Ammon's horn (tissue), 1 donor: ENCODE results near the gene C21orf58.

ENCODE experiments used
- DNase-seq: peaks from one replicate; pipeline ENCODE4 v3.0.0-alpha.2; 2016; ENCODE audit warnings: low spot score

Gene C21orf58

DNA sequence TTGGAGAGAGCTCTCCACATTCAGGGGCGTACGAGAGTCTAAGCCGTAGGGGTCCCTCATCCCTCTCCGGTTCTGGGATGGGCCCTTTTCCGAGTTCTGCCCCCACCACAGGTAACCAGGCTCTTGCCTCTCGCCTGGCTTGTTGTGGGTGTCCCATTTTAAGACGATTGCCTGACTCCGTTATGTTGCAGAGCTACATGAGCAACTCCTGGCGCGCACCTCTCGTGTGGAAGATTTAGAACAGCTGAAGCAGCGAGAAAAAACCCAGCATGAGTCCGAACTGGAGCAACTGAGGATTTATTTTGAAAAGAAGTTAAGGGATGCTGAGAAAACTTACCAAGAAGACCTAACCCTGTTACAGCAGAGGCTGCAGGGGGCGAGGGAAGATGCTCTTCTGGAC is 29.2 kb upstream of the C21orf58 start:
- no peak for DNase-seq

DNA sequence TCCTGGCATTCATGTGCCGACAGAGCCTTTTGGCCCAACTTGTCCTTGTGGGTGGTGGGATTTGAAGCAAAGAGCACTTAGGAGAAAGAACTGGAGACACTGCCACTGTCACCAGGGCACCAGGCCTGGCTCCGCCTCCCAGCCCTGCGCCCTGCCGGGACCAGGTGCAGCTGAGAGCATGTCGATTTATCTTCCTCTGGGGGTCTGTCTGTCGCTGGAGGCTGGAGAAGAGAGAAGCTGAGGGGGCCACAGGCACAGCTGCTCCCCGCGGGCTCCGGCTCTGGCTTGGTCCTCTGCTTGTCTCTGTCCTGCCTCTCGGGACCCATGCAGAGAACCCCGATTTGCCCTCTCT is 28.5 kb upstream of the C21orf58 start:
- no peak for DNase-seq

DNA sequence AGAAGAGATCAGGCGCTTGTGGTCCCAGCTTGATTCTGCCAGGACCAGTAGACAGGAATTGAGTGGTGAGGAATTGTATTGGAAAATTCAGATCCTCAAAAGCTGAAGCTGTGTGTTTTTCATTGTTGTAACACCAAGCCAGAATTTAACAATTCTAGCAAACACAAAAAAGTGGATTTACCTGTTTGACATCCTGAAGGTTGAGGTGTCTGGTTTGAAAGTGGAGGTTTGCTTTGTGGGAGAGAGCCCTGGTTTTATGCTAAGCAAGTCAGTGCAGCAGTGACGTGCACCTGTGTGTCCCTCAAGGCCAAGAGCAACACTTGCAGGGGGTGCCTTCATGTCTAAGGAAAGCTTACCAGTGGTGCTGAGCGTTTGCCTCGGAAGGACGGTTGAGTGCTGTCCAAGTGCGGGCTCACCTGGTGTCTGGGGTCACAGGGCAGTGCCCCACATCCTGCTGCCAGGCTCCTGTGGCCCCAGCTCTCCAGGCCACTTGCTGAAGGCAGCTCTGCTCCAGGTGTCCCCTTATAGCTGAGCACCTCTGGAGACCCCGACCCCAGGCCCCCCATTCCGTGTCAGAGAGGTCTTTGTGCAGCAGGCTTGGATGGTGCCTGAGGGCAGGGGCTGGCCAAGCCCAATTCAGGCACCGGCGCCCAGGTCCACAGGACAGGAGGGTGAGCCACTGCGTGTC is 27.9 kb upstream of the C21orf58 start:
- DNase-seq, result no peak

DNA sequence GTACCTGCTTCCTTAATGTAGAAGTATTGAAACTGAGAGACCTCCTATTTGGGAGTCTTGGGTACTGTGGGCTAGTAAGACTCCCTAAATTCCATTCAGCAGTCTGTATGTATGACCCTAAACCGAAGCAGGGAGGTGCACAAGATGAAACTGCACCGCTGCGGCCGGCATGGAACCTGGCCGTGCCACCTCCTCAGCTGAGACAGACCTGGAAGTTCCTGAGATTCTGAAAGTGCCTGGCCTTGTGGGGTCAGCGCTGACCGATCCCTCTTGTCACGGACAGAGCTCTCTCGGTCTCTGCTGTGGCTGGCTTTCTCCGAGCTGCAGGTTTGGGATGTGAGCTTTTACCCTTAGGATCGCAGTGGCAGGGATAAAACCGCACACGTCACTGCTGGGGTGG is 27.3 kb upstream of the C21orf58 start:
- no peak for DNase-seq

DNA sequence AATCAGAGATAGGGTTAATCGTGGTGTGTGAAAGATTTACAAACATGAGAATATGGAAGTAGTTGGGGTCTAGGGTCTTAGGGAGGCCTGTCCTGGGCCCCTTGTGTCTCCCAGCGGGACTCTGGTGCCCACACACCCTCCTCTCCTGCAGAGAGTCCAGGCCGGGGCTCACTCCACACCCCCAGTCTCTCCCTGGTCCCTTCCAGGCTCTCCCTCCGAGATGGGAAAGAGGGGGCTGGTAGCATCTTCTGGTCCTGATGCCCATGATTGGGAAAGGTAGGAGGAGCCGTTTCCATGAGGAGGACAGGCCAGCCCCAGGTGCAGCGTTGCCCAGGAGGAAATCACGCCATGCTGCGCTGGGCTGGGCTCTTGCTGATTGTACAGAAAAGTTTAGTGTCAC is 26.9 kb upstream of the C21orf58 start:
- no peak for DNase-seq

DNA sequence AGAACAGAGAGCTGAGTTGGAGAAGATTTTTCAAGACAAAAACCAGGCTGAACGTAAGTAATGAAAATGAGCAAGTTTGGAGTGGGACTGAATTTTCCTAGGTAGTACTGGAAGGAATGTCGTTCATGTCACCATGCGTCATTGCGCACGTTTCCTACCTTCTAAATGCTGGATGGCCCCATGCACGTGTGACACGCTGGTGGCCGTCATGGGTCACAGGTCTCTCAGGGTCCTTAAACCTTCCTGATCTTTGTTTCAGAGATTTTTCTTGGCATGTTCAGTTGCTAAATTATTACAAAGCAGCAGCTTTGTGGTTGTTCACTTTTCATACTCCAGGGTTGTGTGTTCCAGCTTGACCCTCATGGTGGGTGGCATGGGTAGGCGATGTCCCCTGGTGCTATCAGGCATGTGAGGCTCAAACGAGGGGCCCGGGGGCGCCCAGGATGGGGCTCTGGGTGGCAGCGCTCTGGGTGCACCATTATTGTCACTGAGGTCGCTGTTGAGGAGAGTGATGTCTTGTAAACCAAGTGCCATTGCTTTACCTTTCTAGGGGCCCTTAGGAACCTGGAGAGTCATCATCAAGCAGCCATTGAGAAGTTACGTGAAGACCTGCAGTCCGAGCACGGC is 25.6 kb upstream of the C21orf58 start:
- no peak for DNase-seq

DNA sequence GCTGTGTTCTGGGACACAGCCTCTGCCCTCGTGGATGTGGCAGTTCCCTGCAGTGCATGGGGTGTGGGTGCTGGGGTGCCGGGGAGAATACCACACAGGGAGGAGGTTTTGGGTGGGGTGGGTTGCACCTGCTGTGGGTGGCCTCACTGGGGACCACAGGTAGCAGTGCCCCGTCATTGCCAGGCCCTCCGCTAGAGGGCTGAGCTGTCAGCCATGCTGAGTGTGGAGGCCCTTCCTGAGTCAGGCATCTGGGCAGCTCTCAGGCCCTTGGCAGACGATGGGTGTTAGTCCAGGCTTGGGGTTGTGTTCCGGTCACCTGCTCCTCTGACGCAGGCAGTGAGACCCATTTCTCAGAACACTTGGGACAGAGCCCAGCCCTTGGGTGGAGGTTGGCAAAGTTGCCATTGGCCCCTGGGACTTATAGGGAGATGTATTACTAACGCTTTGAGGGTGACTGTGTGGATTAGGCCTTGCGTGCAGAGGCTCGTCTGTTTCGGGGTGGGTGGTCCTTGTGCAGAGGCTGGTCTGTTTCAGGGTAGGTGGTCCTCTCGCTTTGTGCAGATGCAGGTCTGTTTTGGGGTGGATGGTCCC is 24.2 kb upstream of the C21orf58 start:
- no peak for DNase-seq

DNA sequence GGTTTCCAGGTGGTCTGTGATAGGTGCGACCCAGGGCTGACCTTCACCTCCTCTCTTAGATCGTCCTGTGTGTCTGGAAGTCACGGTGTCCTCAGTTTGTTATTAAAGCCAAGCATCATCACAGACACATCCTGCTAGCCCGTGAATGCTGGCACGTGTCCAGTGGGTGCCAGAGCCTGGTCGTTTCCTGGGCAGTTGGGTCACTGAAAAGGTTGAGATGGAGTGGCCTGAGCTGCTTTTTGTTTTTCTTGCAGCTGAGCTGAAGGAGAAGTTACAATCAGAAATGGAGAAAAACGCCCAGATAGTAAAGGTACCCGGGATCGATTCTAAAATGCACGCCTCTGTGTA is 23.5 kb upstream of the C21orf58 start:
- DNase-seq, result no peak

DNA sequence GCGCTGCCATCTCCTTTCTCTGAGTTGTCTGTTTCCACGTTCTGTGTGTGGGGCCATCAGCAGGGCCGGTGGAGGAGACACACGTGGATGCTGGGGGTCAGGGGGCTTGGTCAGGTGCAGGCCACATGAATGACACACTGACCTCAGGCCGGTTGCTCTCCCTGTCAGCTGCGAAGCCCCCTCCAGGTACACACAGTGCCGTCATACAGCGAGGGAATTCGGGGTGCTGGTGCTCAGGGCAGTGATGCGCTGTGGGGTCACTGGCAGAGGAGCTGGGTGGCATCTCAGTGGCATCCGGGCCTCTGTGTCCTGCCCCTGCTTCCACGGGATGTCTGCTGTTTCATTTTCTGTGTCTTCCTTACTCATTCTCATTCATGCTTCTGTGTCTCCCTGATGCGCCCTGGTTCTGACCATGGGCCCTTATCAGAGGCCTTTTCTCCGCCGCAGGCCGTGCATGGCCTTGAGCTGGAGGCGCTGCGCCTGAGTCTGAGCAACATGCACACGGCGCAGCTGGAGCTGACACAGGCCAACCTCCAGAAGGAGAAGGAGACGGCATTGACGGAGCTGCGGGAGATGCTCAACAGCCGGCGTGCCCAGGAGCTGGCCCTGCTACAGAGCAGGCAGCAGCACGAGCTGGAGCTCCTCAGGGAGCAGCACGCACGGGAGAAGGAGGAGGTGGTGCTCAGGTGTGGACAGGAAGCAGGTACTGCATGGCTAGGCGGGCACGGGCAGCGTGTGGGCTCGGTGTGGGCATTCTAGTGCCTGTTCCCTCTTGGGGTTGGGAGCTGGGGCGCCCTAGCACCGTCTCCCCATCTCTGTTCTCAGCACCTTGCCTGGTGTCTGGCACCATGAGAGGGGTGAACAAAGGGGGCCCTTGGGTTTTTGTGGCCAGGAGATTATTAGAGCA is 22.9 kb upstream of the C21orf58 start:
- DNase-seq, result no peak

DNA sequence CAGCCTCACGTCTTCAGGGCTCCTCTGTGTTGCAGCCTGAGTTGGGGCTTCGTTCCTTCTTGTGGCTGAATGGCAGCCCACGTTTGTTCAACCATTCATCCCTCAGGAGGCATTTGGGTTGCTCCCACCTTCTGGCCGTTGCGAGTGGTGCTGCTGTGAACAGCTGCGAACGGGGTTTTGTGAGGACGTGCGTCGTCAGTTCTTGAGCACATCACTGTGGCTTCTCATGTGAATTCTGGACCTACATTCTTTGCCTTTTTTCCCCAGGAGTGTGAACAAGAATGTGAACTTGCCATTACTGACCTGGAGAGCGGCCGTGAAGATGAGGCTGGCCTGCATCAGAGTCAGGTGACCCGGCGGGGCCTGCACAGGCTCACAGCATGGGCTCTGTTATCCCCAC is 22.2 kb upstream of the C21orf58 start:
- no peak for DNase-seq

DNA sequence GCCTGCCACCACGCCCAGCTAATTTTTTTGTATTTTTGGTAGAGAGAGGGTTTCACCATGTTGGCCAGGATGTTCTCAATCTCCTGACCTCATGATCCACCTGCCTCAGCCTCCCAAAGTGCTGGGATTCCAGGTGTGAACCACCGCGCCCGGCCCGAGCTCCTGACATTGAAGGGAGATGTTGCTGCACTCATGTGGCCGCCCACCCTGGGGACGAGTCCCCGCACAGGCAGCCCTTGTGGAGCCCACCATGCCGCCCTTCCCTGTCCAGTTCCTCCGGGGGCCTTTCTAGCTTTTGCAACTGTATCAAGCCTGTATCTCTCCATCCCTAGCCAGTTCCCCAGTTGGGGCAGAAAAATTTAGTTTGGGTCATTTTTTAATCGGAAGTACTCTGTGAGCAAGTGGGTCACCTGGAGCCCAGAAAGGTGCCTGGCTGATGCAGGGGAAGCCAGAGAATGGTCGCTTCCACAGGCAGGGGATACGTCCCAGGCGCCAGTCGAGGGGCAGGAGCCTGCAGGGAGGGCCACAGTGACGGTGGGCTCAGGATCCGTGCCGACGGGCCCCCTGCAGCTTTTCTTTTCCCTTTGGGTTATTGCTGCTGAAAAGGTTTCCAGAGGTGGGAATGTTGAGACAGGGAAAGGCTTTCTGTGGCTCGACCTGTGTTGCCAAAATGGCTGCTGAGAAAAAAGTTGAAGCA is 20.7 kb upstream of the C21orf58 start:
- DNase-seq, result no peak

DNA sequence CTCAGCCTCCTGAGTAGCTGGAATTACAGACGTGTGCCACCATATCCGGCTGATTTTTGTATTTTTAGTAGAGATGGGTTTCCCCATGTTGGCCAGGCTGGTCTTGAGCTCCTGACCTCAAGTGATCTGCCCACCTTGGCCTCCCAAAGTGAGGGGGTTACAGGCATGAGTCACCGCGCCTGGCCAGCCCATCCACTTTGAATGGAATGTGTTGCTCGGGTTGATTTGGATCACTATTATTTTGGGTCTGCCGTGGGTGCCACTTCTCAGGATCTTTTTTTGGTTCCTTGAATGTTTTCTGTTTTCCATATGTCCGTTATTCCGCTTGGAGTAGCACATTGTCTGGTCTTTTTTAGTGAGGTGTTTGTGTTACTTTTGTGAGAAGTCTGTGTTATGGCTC is 17.3 kb upstream of the C21orf58 start:
- no peak for DNase-seq

DNA sequence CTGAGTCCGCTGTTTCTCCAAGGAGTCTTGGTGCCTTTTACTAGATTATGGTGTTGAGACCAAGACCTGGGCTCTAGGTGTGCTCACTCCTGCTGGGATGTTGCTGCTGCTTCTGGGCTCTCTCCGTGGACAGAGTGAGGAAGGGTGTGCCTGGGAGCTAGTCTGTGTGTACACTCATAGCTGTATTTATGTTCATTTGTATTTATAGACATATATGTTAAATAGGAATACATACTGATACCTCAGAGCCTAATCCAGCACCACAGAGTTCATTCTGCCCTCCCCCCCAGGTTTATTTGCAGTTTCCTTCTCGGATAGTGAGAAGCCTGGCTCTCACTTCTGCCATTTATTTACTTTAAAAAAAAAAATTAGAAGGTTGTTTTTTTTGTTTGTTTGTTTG is 12.9 kb upstream of the C21orf58 start:
- DNase-seq, result no peak

DNA sequence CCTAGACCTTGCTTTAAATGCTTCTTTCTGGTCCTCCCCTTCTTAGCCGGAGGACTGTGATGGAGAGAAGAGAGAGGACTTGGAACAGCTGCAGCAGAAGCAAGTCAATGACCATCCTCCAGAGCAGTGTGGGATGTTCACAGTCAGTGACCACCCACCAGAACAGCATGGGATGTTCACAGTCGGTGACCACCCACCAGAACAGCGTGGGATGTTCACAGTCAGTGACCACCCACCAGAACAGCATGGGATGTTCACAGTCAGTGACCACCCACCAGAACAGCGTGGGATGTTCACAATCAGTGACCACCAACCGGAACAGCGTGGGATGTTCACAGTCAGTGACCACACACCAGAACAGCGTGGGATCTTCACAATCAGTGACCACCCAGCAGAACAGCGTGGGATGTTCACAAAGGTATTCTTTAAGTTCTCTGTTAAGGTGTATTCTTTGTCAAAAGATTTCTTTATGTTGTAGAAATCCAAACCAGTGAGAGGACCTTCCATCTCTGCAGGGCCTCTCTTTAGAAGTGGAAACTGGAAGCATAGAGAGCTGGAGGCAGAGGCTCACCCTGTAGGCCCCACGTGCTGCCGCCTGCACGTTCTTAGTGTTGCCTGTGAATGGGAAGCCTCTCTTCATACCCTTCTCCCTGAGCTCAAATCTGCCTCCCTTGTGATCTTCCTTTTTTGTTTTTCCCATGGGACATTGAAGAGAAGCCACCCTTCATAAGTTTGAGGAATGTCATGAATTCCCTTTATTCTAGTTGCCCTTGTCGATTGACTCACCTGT is 10.9 kb upstream of the C21orf58 start:
- DNase-seq, result no peak

DNA sequence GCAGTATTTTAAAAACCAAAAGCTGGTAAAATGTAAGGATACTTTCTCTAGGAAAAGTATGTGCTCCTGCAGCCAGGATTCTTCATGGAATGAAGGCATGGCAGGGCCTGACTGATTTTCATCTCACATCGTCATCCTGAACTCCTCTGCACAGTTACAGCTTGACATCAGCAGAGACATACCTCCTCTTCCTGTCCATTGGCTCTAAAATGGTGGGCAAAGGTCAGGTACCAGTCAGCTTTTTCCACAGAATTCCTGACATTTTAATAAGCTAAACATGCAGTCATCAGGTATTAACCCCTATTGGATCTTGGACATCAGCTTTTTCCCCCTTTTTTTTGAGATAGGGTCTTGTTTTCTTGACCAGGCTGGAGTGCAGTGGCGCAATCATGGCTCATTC is 6.1 kb upstream of the C21orf58 start:
- no peak for DNase-seq

DNA sequence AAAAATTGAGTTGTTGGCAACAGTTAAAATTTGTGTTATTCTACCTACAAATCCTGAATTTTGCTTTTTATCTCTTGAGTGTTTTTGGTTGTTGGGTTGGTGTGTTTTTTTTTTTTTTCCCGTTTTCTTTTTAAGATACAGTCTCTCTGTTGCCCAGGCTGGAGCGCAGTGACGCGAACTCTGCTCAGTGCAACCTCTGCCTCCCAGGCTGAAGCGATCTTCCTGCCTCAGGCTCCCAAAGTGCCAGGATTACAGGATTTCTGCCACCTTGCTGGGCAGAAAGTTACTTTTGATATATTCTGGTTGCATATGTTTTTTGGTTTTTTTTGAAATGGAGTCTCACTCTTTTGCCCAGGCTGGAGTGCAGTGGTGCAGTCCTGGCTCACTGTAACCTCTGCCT is 4.5 kb upstream of the C21orf58 start:
- DNase-seq, result no peak

DNA sequence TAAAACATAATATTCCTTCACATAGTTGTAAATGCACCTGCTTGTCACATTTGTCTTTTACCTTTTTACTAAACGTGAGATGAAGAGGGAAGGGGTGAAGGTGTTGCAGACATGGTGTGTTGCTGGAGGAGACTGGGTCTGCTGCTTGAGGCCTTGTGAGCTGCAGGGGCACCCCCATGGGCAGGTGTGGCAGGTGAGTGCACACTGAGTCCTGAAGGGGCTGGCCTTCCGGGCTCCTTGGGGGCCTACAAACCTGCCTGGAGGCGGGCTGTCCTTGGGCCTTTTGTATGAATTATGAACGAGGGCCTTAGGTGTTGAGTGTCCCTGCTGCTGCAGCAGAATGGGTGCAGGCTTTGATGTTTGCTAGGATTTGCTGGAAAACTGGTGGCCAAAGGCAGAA is 4.0 kb upstream of the C21orf58 start:
- no peak for DNase-seq

DNA sequence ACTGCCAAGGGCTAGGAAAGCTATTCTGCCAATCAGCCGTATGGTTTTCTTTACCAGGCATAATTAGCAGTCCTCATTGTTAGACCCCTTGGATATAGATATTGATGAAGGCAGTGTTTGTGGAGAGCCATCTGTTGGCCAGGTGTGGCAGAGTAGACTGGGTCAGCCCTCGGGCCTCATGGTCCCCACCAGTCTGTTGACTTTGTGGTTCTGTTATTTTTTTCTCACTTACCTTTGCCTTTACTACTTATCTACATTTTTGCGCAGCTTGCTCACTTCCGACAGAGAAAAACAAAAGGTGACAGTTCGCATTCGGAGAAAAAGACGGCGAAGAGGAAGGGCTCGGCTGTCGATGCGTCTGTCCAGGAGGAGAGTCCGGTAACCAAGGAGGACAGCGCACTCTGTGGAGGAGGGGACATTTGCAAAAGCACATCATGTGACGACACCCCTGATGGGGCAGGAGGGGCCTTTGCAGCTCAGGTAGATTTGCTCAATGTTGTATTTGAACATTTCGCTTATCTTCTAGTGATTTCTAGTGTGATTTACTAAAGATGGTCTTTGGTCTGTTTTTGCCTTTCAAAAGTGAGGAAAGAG is 2.5 kb upstream of the C21orf58 start:
- no peak for DNase-seq

DNA sequence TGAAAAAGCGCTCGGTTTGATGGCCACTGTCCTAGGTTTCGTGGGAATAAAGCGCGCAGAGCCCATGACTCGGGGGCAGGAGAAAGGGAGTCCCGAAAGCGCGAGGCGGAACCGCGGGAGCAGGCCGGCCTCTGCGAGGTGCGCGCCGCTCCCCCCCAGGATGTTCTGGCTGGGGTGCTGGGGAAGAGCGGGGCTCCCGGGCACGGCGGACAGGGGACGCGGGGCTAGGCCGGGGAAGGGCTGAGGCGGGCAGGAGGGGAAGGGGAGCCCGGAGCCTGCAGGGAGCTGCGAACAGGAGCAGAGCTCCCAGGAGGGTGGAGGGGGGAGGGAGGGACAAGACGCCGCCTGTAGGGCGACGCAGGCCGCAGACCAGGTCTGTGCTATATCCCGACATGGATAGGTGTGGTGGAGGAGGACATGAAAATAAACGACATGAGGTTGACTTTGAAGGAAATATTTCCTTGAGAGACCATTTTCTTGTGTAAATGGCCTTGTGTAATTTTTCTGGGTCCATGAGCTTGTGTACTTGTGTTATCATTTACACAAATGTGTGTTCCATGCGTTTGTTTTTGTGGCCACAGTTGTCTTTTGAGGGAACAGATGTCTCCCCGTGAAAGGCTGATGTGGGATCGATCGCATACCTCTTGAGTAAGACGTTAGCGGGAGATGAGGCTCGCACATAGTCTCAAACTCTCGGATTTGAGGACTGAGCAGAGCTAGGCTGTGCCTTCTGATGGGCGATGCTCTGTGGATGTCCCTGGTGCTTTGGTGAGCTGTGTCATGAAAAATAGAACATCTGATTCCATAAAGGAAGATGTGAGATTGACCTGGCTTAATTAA is 1.6 kb upstream of the C21orf58 start:
- peak; percentile 56 for DNase-seq

DNA sequence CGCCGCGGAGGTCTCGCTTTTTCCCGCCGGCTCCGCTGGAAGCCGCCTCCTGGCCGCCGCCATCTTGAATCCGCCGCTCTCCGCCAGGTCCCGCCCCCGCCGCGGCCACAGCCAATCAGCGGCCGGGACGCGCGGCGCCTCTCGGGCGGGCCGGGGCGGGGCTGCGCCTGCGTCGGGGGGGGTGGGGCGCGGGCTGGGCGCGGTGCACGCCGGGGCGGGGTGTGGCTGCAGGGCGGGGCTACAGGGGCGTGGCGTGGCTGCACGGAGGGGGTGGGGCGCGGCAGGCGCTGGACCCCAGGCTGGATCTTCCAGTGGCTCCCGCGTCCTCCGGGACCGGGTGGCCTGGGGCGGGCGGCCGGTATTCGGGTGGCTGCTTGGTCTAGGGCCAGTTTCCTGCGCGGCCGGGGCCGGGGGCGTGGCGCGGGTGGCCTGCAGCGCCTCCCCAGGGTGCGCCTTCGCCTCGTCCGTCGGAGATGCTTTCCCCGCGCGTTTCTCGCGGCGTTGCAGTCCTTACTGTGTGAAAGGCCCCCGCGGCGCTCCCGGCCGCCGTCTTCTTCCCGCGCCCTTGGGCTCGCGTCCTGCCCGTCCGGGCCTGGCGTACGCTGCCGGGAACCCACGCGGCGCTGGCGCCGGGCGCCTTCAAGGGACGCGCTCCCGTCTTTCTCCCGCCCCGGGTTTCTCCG is 861 bp upstream of the C21orf58 start:
- DNase-seq, result peak; percentile 91
